AG09309 (cell line): ENCODE measurements around the gene GLB1L2.

Experiments
- DNase-seq: peaks from one replicate; pipeline ENCODE4 v3.0.0-alpha.2; 2010; ENCODE audit warnings: low read depth
- H3K4me3 ChIP-seq: 2 replicates; pipeline ENCODE4 v1.5.1; 2011; ENCODE audit warnings: mild to moderate bottlenecking, low read depth, low read length, moderate library complexity; ENCODE audit not compliant: control insufficient read depth
- TF ChIP-seq, protein P1 (sequence below): IDR thresholded peaks from 2 replicates; pipeline ENCODE4 v1.5.1; 2011; ENCODE audit warnings: mild to moderate bottlenecking, low read depth, low read length, inconsistent platforms; ENCODE audit not compliant: insufficient read depth, control insufficient read depth; ENCODE audit errors: missing control alignments

The GLB1L2 gene

DNA sequence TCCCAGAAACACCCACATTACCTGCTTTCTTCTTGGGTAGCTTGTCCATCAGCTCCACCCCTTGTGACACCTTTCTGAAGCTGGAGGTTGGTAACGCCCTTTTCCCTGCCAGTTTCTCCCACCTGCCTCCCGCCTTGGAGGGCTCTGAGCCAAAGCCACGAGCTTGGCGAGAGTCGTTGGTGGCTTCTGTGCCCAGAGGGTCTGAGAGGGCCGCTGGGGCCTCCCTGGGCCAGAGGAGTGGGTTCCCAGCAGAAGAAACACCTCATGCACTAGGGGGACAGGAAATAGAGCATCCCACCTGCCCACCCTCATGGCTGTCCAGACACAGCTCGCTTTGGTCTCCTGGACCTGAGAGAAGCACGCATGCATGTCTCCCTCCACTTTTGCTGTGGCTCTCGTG lies 42.4 kb downstream of the GLB1L2 start:
- TF ChIP-seq, protein P1, sequence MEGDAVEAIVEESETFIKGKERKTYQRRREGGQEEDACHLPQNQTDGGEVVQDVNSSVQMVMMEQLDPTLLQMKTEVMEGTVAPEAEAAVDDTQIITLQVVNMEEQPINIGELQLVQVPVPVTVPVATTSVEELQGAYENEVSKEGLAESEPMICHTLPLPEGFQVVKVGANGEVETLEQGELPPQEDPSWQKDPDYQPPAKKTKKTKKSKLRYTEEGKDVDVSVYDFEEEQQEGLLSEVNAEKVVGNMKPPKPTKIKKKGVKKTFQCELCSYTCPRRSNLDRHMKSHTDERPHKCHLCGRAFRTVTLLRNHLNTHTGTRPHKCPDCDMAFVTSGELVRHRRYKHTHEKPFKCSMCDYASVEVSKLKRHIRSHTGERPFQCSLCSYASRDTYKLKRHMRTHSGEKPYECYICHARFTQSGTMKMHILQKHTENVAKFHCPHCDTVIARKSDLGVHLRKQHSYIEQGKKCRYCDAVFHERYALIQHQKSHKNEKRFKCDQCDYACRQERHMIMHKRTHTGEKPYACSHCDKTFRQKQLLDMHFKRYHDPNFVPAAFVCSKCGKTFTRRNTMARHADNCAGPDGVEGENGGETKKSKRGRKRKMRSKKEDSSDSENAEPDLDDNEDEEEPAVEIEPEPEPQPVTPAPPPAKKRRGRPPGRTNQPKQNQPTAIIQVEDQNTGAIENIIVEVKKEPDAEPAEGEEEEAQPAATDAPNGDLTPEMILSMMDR, result no peak
- H3K4me3 ChIP-seq, result no peak overlapping the region
- DNase-seq, result no peak

- no peak overlapping the region for H3K4me3 ChIP-seq
- TF ChIP-seq, protein P1, result no peak
- no peak for DNase-seq
These were observed 43.2 kb downstream of the GLB1L2 start for GRCh38 chr11:134374891-134375550.

GRCh38 chr11:134376150-134376921 lies 44.5 kb downstream of the GLB1L2 start:
- DNase-seq, result no peak
- TF ChIP-seq, protein P1, result no peak
- no peak overlapping the region for H3K4me3 ChIP-seq

GRCh38 chr11:134377876-134378275 lies 46.1 kb downstream of the GLB1L2 start:
- H3K4me3 ChIP-seq, result no peak overlapping the region
- TF ChIP-seq, protein P1, result no peak
- DNase-seq, result no peak

GRCh38 chr11:134379241-134379640 lies 47.5 kb downstream of the GLB1L2 start:
- no peak overlapping the region for H3K4me3 ChIP-seq
- TF ChIP-seq, protein P1, result no peak
- no peak for DNase-seq

DNA sequence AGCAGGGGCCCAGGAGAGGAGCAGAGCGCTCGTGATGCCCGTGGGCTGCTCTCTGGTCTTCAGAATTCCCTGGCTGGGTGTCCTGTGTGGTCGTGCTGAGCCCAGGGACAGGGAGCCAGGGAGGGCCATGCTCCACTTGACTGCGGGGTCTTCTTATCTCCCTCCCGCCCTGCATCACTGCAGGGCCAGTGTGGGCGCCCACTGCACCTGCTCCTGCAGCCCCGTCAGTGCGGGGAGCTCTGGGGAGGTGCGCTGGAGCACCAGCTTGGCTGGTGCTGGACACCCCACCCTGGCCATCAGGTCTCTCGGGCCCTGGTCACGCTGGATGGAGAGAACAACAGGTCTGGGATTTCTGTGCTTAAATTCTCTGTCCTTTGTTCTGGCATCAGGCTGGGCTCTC lies 48.4 kb downstream of the GLB1L2 start:
- no peak overlapping the region for H3K4me3 ChIP-seq
- DNase-seq, result no peak
- TF ChIP-seq, protein P1, result no peak

GRCh38 chr11:134380785-134381184 lies 49.0 kb downstream of the GLB1L2 start:
- TF ChIP-seq, protein P1, result no peak
- DNase-seq, result no peak
- no peak overlapping the region for H3K4me3 ChIP-seq
